ENCODE measurements around the gene EGFR. TPM values are rescaled to one million over a fixed set of nuclear protein-coding genes. Genes with fewer than 3 reads are reported as not detected.

EGFR gene
- total RNA-seq, 1 donor from 2014 or later: 12.8 TPM

- Mint-ChIP-seq H3K27ac (ENCODE audit: unreplicated experiment) (no peak overlapping the region), H3K36me3 (ENCODE audit: unreplicated experiment) (peaks cover 12% of the 10 kb centered on the region), H3K4me3 (ENCODE audit: unreplicated experiment) (no peak overlapping the region), H3K9me3 (ENCODE audit: unreplicated experiment) (peaks cover 2% of the 10 kb centered on the region), H3K4me1 (ENCODE audit: low read depth, unreplicated experiment) (peaks cover 8% of the 10 kb centered on the region), H3K27me3 (ENCODE audit: unreplicated experiment) (peaks cover 3% of the 10 kb centered on the region)
- DNase-seq: no peak
- TF ChIP-seq, protein P1, sequence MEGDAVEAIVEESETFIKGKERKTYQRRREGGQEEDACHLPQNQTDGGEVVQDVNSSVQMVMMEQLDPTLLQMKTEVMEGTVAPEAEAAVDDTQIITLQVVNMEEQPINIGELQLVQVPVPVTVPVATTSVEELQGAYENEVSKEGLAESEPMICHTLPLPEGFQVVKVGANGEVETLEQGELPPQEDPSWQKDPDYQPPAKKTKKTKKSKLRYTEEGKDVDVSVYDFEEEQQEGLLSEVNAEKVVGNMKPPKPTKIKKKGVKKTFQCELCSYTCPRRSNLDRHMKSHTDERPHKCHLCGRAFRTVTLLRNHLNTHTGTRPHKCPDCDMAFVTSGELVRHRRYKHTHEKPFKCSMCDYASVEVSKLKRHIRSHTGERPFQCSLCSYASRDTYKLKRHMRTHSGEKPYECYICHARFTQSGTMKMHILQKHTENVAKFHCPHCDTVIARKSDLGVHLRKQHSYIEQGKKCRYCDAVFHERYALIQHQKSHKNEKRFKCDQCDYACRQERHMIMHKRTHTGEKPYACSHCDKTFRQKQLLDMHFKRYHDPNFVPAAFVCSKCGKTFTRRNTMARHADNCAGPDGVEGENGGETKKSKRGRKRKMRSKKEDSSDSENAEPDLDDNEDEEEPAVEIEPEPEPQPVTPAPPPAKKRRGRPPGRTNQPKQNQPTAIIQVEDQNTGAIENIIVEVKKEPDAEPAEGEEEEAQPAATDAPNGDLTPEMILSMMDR (IDR thresholded peaks at IDR 0.05; ENCODE audit: partially characterized antibody, unreplicated experiment): no peak
These were observed 154.2 kb downstream of the EGFR start for GRCh38 chr7:55172881-55173609.

- DNase-seq: no peak
- H3K9me3 Mint-ChIP-seq (ENCODE audit: unreplicated experiment): peaks cover 2% of the 10 kb centered on the region
- peaks cover 12% of the 10 kb centered on the region for H3K36me3 Mint-ChIP-seq (ENCODE audit: unreplicated experiment)
- TF ChIP-seq, protein P1 (IDR thresholded peaks at IDR 0.05; ENCODE audit: partially characterized antibody, unreplicated experiment): no peak
- H3K27ac Mint-ChIP-seq (ENCODE audit: unreplicated experiment): no peak overlapping the region
- no peak overlapping the region for H3K4me3 Mint-ChIP-seq (ENCODE audit: unreplicated experiment)
- peaks cover 3% of the 10 kb centered on the region for H3K27me3 Mint-ChIP-seq (ENCODE audit: unreplicated experiment)
- peaks cover 12% of the 10 kb centered on the region for H3K4me1 Mint-ChIP-seq (ENCODE audit: low read depth, unreplicated experiment)
These were observed 154.9 kb downstream of the EGFR start for GRCh38 chr7:55173671-55174070.

GRCh38 chr7:55174456-55174855, 155.6 kb downstream of the EGFR start:
- TF ChIP-seq, protein P1 (IDR thresholded peaks at IDR 0.05; ENCODE audit: partially characterized antibody, unreplicated experiment): no peak
- no peak overlapping the region for H3K27ac Mint-ChIP-seq (ENCODE audit: unreplicated experiment)
- peaks cover 18% of the 10 kb centered on the region for H3K4me1 Mint-ChIP-seq (ENCODE audit: low read depth, unreplicated experiment)
- H3K27me3 Mint-ChIP-seq (ENCODE audit: unreplicated experiment): peaks cover 3% of the 10 kb centered on the region
- no peak for DNase-seq
- peaks cover 2% of the 10 kb centered on the region for H3K9me3 Mint-ChIP-seq (ENCODE audit: unreplicated experiment)
- H3K4me3 Mint-ChIP-seq (ENCODE audit: unreplicated experiment): no peak overlapping the region
- H3K36me3 Mint-ChIP-seq (ENCODE audit: unreplicated experiment): peaks cover 12% of the 10 kb centered on the region

DNA sequence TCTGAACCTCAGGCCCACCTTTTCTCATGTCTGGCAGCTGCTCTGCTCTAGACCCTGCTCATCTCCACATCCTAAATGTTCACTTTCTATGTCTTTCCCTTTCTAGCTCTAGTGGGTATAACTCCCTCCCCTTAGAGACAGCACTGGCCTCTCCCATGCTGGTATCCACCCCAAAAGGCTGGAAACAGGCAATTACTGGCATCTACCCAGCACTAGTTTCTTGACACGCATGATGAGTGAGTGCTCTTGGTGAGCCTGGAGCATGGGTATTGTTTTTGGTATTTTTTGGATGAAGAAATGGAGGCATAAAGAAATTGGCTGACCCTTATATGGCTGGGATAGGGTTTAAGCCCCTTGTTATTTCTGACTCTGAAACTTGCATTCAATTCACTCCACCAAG, 156.0 kb downstream of the EGFR start:
- TF ChIP-seq, protein P1 (IDR thresholded peaks at IDR 0.05; ENCODE audit: partially characterized antibody, unreplicated experiment): no peak
- H3K4me1 Mint-ChIP-seq (ENCODE audit: low read depth, unreplicated experiment): peaks cover 18% of the 10 kb centered on the region
- peaks cover 2% of the 10 kb centered on the region for H3K9me3 Mint-ChIP-seq (ENCODE audit: unreplicated experiment)
- H3K27ac Mint-ChIP-seq (ENCODE audit: unreplicated experiment): no peak overlapping the region
- H3K27me3 Mint-ChIP-seq (ENCODE audit: unreplicated experiment): peaks cover 3% of the 10 kb centered on the region
- DNase-seq: no peak
- H3K4me3 Mint-ChIP-seq (ENCODE audit: unreplicated experiment): no peak overlapping the region
- H3K36me3 Mint-ChIP-seq (ENCODE audit: unreplicated experiment): peaks cover 12% of the 10 kb centered on the region

DNA sequence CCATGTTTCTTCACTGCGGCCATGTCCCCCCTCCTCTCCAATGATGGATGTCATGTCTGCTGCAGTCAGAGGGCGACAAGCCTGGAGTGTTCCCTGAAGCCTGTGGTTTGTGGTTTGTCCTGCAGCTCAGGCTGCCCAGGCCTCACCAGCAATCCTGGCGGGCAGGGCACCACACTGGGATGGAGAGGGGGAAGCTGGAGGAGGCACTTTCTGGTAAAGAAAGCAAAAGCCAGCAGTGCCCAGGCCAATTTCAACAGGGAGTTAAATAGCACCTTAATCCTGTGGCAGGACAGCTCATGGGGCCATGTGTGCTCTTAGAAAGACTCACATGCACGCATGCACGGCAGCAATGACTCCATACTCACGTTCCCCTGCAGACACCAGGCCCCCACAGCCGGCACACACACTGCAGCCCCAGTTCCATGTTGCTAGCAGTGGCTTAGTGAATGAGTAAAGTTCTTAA, 158.3 kb downstream of the EGFR start:
- Mint-ChIP-seq H3K4me1 (ENCODE audit: low read depth, unreplicated experiment) (peaks cover 35% of the 10 kb centered on the region), H3K27ac (ENCODE audit: unreplicated experiment) (no peak overlapping the region), H3K27me3 (ENCODE audit: unreplicated experiment) (peaks cover 9% of the 10 kb centered on the region), H3K9me3 (ENCODE audit: unreplicated experiment) (peaks cover 7% of the 10 kb centered on the region), H3K4me3 (ENCODE audit: unreplicated experiment) (no peak overlapping the region), H3K36me3 (ENCODE audit: unreplicated experiment) (peaks cover 4% of the 10 kb centered on the region)
- no peak for DNase-seq
- TF ChIP-seq, protein P1 (IDR thresholded peaks at IDR 0.05; ENCODE audit: partially characterized antibody, unreplicated experiment): no peak
